GM18868 (cell line): ENCODE measurements around the gene UBE2I.
"Not testable (repeated sequence)": the region's sequence is repeated elsewhere in the genome, so short reads cannot be mapped to it uniquely, and the experiment has no call there.

Source experiments
- ATAC-seq: cut with Tn5 transposase; IDR thresholded peaks from one replicate; pipeline ENCODE4 v1.9.1; 2021; ENCODE audit warnings: mild to moderate bottlenecking, moderate library complexity; ENCODE audit not compliant: unreplicated experiment

The UBE2I gene

DNA sequence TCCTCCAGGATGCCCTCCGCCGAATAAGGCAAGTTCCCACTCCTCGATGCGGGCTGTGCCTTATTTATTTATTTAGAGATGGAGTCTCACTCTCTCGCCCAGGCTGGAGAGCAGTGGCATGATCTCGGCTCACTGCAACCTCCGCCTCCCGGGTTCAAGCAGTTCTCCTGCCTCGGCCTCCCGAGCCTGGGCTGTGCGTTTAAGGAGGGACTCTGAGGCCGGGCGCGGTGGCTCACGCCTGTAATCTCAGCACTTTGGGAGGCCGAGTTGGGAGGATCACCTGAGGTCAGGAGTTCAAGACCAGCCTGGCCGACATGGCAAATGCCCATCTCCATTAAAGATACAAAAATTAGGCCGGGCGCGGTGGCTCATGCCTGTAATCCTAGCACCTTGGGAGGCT is 18.7 kb downstream of the UBE2I start:
- not testable (repeated sequence) for ATAC-seq

GRCh38 chr16:1328961-1329360 is 19.5 kb downstream of the UBE2I start:
- ATAC-seq = not testable (repeated sequence)

- ATAC-seq = no peak
Measured at GRCh38 chr16:1330260-1330914, 21.0 kb downstream of the UBE2I start.

- ATAC-seq = no peak
Measured at GRCh38 chr16:1330931-1331711, 21.7 kb downstream of the UBE2I start.

DNA sequence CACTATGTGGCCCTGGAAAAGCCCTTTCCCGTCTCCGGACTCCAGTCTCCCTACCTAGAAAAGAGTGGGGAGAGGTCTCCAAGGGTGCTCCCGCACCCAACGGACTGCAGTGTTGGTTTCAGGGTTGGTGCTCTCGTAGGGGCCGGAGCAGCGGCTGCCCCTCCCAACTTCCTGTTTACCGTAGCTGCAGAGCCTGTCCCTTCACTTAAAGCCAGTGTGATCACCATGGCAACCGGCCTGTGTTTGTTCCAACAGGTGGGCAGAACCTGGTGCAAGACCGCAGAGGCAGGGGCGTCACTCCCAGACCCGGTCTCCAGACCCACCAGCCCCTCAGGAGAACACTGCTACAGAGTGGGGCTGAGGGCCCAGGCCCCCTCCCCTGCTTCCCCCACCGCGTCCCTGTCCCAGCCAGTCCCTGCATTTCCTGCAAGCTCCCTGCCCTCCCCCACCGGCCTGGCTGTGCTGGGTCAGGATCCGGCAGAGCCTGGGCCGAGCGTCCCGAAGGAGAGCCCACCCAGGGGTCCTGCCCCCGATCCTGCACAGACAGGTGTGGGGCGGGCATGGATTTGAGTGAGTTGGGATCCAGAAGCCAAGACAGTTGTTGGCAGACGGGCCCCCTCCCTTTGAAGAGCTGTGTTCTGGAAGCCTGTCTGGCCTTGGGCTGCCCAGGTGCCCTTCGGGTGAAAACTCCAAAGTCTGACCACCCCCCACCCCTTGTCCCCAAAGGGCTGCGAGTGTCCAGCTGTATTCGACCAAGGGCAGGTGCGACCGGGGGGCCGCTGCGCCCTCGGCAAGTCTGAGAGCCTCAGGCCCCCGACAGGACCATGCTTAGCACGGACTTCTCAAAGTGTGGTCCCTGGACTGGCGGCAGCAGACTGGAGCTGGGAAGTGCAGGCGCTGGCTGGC is 22.5 kb downstream of the UBE2I start:
- ATAC-seq = no peak

GRCh38 chr16:1332618-1333148 is 23.2 kb downstream of the UBE2I start:
- no peak for ATAC-seq

- ATAC-seq = no peak
Measured at GRCh38 chr16:1333149-1333812, 23.8 kb downstream of the UBE2I start, which contains the start of gene BAIAP3. TSS of gene BAIAP3 (plus strand) at chr16:1333645. CDS start at chr16:1338550, 4,905 bp downstream.

- no peak for ATAC-seq
Measured at GRCh38 chr16:1333854-1334700, 24.6 kb downstream of the UBE2I start.

- ATAC-seq = no peak
Measured at GRCh38 chr16:1334739-1335138, 25.3 kb downstream of the UBE2I start.

- no peak for ATAC-seq
Measured at GRCh38 chr16:1335211-1335971, 26.0 kb downstream of the UBE2I start.

- no peak for ATAC-seq
Measured at GRCh38 chr16:1335996-1336395, 26.6 kb downstream of the UBE2I start.

GRCh38 chr16:1336619-1337018 is 27.2 kb downstream of the UBE2I start:
- no peak for ATAC-seq

- no peak for ATAC-seq
Measured at GRCh38 chr16:1337486-1337885, 28.1 kb downstream of the UBE2I start.

- no peak for ATAC-seq
Measured at GRCh38 chr16:1338119-1338730, 28.8 kb downstream of the UBE2I start.

DNA sequence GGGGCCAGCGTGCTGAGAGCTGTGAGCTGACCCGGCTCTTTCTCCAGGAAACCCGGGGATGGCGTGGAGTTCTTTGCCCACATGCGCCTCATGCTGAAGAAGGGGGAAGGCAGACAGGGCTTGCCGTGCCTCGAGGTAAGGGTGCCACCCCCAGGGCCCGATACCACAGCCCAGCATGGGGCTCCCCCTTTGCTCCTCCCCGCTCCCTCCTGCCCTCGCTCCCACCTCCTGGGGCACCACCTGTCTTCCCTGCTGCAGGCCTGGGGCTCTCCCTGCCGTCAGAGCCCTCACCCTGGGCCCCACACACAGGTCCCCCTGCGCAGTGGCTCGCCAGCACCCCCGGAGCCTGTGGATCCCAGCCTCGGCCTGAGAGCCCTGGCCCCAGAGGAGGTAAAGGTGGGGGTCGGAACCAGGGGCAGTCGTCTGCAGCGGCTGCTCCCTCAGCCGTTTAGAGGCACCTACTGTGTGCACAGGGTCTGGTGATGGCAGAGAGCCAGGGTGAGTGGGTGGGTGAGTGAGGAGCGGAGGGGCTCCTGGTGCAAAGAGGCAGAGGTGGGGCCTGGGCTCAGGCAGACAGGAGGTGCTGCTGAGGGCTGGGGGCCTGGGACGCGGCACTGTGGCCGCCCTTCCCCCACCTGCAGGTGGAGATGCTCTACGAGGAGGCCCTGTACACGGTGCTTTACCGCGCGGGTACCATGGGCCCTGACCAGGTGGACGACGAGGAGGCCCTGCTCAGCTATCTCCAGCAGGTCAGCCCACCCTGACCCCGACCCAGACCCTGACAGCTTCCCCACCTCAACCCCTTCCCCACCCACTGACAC is 29.6 kb downstream of the UBE2I start:
- no peak for ATAC-seq

- no peak for ATAC-seq
Measured at GRCh38 chr16:1340730-1341494, 31.5 kb downstream of the UBE2I start.
